Neural cell (in vitro differentiated cells): ENCODE data around the gene AKAP8L. TPM values are rescaled to one million over a fixed set of nuclear protein-coding genes. Genes with fewer than 3 reads are reported as not detected.

Source experiments
- H2AFZ ChIP-seq: fragments of 200-600, 300-800 bp; sonication (generic), shearing (Covaris generic); 2 replicates; pipeline ENCODE4 v1.6.0; 2014; ENCODE audit warnings: low read depth, mild to moderate bottlenecking, antibody characterized with exemption, low read length, moderate library complexity
- H3F3A ChIP-seq: fragments of 200-600 bp; shearing (Covaris generic); 2 replicates; pipeline ENCODE4 v1.6.1; 2016; ENCODE audit warnings: mild to moderate bottlenecking, moderate library complexity, mixed read lengths, antibody characterized with exemption, low read length; ENCODE audit not compliant: insufficient read depth, poor library complexity, severe bottlenecking
- H3K27ac ChIP-seq: fragments of 200-600, 300-800 bp; sonication (generic), shearing (Covaris generic); 2 replicates; pipeline ENCODE4 v1.5.1; 2014; ENCODE audit warnings: mild to moderate bottlenecking, low read length, moderate library complexity
- H3K27me3 ChIP-seq: fragments of 300-800, 200-600 bp; sonication (generic), shearing (Covaris generic); 2 replicates; pipeline ENCODE4 v1.6.0; 2014; ENCODE audit warnings: mild to moderate bottlenecking, low read depth, low read length, moderate library complexity; ENCODE audit not compliant: insufficient read depth
- H3K36me3 ChIP-seq: fragments of 300-800, 200-600 bp; sonication (generic), shearing (Covaris generic); 2 replicates; pipeline ENCODE4 v1.5.1; 2014; ENCODE audit warnings: mild to moderate bottlenecking, antibody characterized with exemption, low read length, moderate library complexity; ENCODE audit not compliant: insufficient read depth
- H3K4me2 ChIP-seq: fragments of 300-800, 200-600 bp; sonication (generic), shearing (Covaris generic); 2 replicates; pipeline ENCODE4 v1.6.0; 2014; ENCODE audit warnings: mild to moderate bottlenecking, low read length
- H3K4me3 ChIP-seq: fragments of 300-800, 200-600 bp; sonication (generic), shearing (Covaris generic); 2 replicates; pipeline ENCODE4 v1.5.1; 2014; ENCODE audit warnings: mild to moderate bottlenecking, low read length, moderate library complexity
- H3K79me2 ChIP-seq: fragments of 200-600 bp; shearing (Covaris generic); replicated peaks from 2 replicates; pipeline ENCODE4 v1.6.0; 2014; ENCODE audit warnings: mild to moderate bottlenecking, low read length, moderate library complexity; ENCODE audit not compliant: insufficient read depth
- H3K9ac ChIP-seq: fragments of 300-800, 200-600 bp; sonication (generic), shearing (Covaris generic); 2 replicates; pipeline ENCODE4 v1.6.1; 2016; ENCODE audit warnings: mild to moderate bottlenecking, low read length, mixed read lengths
- H3K9me2 ChIP-seq: fragments of 200-600 bp; shearing (Covaris generic); 2 replicates; pipeline ENCODE4 v1.6.1; 2016; ENCODE audit warnings: mild to moderate bottlenecking, low read length, mixed read lengths; ENCODE audit not compliant: insufficient read depth
- H3K9me3 ChIP-seq: fragments of 200-600, 300-800 bp; sonication (generic), shearing (Covaris generic); 2 replicates; pipeline ENCODE4 v1.6.1; 2016; ENCODE audit warnings: mild to moderate bottlenecking, mixed run types, low read length, moderate library complexity, mixed read lengths
- H4K20me1 ChIP-seq: fragments of 200-600 bp; shearing (Covaris generic); 2 replicates; pipeline ENCODE4 v1.6.1; 2016; ENCODE audit warnings: mild to moderate bottlenecking, mixed run types; ENCODE audit not compliant: insufficient read depth
- EP300 ChIP-seq: fragments of 450-650 bp; conservative IDR thresholded peaks from 2 replicates; pipeline ENCODE4 v1.6.1; 2014; ENCODE audit warnings: antibody characterized with exemption, mild to moderate bottlenecking, moderate library complexity; ENCODE audit not compliant: poor library complexity, severe bottlenecking
- EZH2 ChIP-seq: fragments of 200-600, 300-800 bp; shearing (Covaris generic), sonication (generic); IDR thresholded peaks from 2 replicates; pipeline ENCODE4 v1.6.1; 2014; ENCODE audit warnings: antibody characterized with exemption, low read length, borderline replicate concordance, mild to moderate bottlenecking; ENCODE audit not compliant: insufficient read depth, poor library complexity, severe bottlenecking
- MXI1 ChIP-seq: fragments of 450-650 bp; conservative IDR thresholded peaks from 2 replicates; pipeline ENCODE4 v1.6.1; 2014; ENCODE audit warnings: antibody characterized with exemption, mild to moderate bottlenecking; ENCODE audit not compliant: poor library complexity, severe bottlenecking
- POLR2AphosphoS5 ChIP-seq: IDR thresholded peaks from 2 replicates; pipeline ENCODE4 v1.6.1; 2012
- RAD21 ChIP-seq: fragments of 450-650 bp; conservative IDR thresholded peaks from 2 replicates; pipeline ENCODE4 v1.6.1; 2014; ENCODE audit warnings: antibody characterized with exemption, mild to moderate bottlenecking, moderate library complexity
- REST ChIP-seq: IDR thresholded peaks from 2 replicates; pipeline ENCODE4 v1.6.1; 2012; ENCODE audit warnings: borderline replicate concordance
- SMC3 ChIP-seq: fragments of 450-650 bp; conservative IDR thresholded peaks from 2 replicates; pipeline ENCODE4 v1.6.1; 2014; ENCODE audit warnings: antibody characterized with exemption, mild to moderate bottlenecking, moderate library complexity; ENCODE audit not compliant: poor library complexity
- TAF1 ChIP-seq: IDR thresholded peaks from 2 replicates; pipeline ENCODE4 v1.6.1; 2012; ENCODE audit warnings: low read depth
- polyA minus RNA-seq: library from RNA; depleted of rRNA, polyadenylated mRNA; stranded (reverse); fragments of >200 nt; gene quantifications from 2 replicates; pipeline ENCODE4 v1.2.3, GENCODE V29; 2014
- polyA plus RNA-seq: library from polyadenylated mRNA; depleted of rRNA; stranded (reverse); fragments of >200 nt; gene quantifications from 2 replicates; pipeline ENCODE4 v1.2.3, GENCODE V29; 2014
- TF ChIP-seq, protein P1 (sequence below): fragments of 450-650 bp; IDR thresholded peaks from 2 replicates; pipeline ENCODE4 v1.5.1; 2014; ENCODE audit warnings: antibody characterized with exemption, mild to moderate bottlenecking, moderate library complexity; ENCODE audit not compliant: poor library complexity, severe bottlenecking

AKAP8L gene
- polyA plus RNA-seq, result 280 and 281 TPM in 2 replicates
- 133 and 143 TPM in 2 replicates for polyA minus RNA-seq

DNA sequence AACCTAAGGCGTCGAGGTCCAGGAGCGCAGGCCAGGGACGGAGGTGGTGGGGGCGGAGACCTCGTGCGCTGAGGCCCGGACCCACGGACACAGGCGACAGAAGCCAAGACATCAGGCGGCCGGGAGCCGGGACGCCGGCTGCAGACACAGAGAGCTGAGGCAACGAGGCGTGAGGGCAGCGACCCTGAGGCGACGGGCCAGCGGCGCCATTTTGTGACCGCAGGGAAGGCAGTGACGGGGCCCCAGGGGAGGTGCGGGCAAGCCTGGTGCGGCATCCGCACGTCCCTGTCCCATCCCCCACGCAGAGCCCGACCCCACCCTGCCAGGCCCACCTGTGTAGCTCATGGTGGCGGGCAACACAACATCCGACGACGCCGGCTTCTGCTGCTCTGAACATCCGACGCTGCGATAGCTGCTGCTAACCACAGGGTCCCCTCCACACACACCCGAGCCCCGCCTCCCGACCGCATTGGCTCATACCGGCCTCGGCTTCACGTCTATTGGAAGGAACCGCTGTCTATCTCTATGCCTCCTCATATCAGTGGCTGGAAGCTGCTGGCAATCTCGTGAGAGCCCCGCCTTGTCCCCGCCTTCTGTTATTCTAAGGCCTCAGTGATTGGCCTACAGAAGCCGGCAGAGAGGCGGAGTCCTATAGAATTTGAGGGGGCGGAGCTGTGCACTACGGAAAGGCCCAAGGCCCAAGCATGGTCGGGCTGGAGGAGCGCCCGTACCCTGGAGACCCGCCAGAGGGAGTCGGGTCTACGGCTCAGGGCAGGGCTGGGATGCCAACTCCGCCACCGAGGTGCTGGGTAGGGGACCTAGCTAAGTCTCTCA is at the start of gene AKAP8L:
TSS of gene AKAP8L (minus strand) at position 410 of the 834 bp plus-strand sequence. CDS start at position 345, 65 bp downstream.
- TF ChIP-seq SMC3, result peak; percentile 83
- TF ChIP-seq MXI1, result peak; percentile 87
- TF ChIP-seq, protein P1, sequence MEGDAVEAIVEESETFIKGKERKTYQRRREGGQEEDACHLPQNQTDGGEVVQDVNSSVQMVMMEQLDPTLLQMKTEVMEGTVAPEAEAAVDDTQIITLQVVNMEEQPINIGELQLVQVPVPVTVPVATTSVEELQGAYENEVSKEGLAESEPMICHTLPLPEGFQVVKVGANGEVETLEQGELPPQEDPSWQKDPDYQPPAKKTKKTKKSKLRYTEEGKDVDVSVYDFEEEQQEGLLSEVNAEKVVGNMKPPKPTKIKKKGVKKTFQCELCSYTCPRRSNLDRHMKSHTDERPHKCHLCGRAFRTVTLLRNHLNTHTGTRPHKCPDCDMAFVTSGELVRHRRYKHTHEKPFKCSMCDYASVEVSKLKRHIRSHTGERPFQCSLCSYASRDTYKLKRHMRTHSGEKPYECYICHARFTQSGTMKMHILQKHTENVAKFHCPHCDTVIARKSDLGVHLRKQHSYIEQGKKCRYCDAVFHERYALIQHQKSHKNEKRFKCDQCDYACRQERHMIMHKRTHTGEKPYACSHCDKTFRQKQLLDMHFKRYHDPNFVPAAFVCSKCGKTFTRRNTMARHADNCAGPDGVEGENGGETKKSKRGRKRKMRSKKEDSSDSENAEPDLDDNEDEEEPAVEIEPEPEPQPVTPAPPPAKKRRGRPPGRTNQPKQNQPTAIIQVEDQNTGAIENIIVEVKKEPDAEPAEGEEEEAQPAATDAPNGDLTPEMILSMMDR, result peak; percentile 98
- peak; percentile 99 for TF ChIP-seq POLR2AphosphoS5
- peak; percentile 80 for TF ChIP-seq REST
- TF ChIP-seq TAF1, result no peak
- TF ChIP-seq EP300, result peak; percentile 58
- peak; percentile 75 for TF ChIP-seq RAD21
- TF ChIP-seq EZH2, result no peak
- H3K9ac ChIP-seq, result peak within 1 kb of the TSS; percentile 99
- peak within 1 kb of the TSS; percentile 90 for H3K4me2 ChIP-seq
- peaks cover 6% of the 10 kb centered on the region for H4K20me1 ChIP-seq
- H3F3A ChIP-seq, result no peaks in the 10 kb centered on the region
- H3K9me3 ChIP-seq, result no peaks in the 10 kb centered on the region
- H3K4me3 ChIP-seq, result peak within 1 kb of the TSS; percentile 96
- peaks cover 44% of the 10 kb centered on the region for H3K79me2 ChIP-seq
- H2AFZ ChIP-seq, result peak within 1 kb of the TSS; percentile 49
- H3K27ac ChIP-seq, result peak within 1 kb of the TSS; percentile 97
- no peaks in the 10 kb centered on the region for H3K27me3 ChIP-seq
- H3K36me3 ChIP-seq, result peaks cover 11% of the 10 kb centered on the region
- H3K9me2 ChIP-seq, result no peaks in the 10 kb centered on the region

DNA sequence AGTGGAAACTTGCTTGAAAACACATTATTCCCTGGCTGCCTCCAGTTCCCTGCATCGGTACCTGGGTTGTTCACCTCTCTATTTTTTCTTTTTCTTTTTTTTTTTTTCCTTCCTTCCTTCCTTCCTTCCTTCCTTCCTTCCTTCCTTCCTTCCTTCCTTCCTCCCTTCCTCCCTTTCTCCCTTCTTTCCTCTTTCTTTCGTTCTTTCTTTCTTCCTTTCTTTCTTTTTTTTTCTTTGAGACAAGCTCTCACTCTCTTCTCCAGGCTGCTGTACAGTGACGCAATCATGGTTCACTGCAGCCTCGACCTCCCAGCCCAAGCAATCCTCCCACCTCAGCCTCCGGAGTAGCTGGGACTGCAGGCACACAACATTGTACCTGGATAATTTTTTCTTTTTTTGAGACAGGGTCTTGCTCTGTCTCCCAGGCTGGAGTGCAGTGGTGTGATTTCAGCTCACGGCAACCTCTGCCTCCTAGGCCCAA is 49.0 kb upstream of the AKAP8L start:
- H3K36me3 ChIP-seq, result no peaks in the 10 kb centered on the region
- no peaks in the 10 kb centered on the region for H4K20me1 ChIP-seq
- TF ChIP-seq RAD21, result no peak
- TF ChIP-seq, protein P1, result no peak
- H3K4me2 ChIP-seq, result no peak overlapping the region
- no peak overlapping the region for H3K27ac ChIP-seq
- H3K4me3 ChIP-seq, result no peak overlapping the region
- no peak overlapping the region for H3K9ac ChIP-seq
- no peaks in the 10 kb centered on the region for H3K9me3 ChIP-seq
- peaks cover 34% of the 10 kb centered on the region for H3K27me3 ChIP-seq
- H3F3A ChIP-seq, result no peaks in the 10 kb centered on the region
- H3K9me2 ChIP-seq, result no peaks in the 10 kb centered on the region
- no peaks in the 10 kb centered on the region for H3K79me2 ChIP-seq
- H2AFZ ChIP-seq, result no peak overlapping the region
